Immature natural killer cell (primary cell): ENCODE measurements around the gene CSNK1G1. TPM values are rescaled to one million over a fixed set of nuclear protein-coding genes. Genes with fewer than 3 reads are reported as not detected.

Source experiments
- DNase-seq, 3 donors: peaks; one replicate each; pipeline ENCODE4 v3.0.0; 2022; ENCODE audit warnings: mixed read lengths in 1 of 3
- H3K27ac Mint-ChIP-seq, 6 donors: one replicate each; pipeline ENCODE4 v1.8.0; 2020; ENCODE audit warnings: mixed read lengths in 6 of 6, mild to moderate bottlenecking in 5 of 6, inconsistent platforms in 4 of 6, moderate library complexity in 3 of 6
- H3K27me3 Mint-ChIP-seq, 3 donors: one replicate each; pipeline ENCODE4 v1.8.0; 2020 to 2021; ENCODE audit warnings: low read depth in 3 of 3, mild to moderate bottlenecking in 3 of 3, mixed read lengths in 3 of 3, moderate library complexity in 3 of 3, inconsistent platforms in 1 of 3
- H3K36me3 Mint-ChIP-seq, 3 donors: one replicate each; pipeline ENCODE4 v1.8.0; 2020; ENCODE audit warnings: mixed read lengths in 3 of 3, inconsistent platforms in 2 of 3, mild to moderate bottlenecking in 2 of 3
- H3K4me1 Mint-ChIP-seq, 2 donors: one replicate each; pipeline ENCODE4 v1.8.0; 2020; ENCODE audit warnings: inconsistent platforms in 2 of 2, mild to moderate bottlenecking in 2 of 2, mixed read lengths in 2 of 2, moderate library complexity in 1 of 2
- H3K4me3 Mint-ChIP-seq, 5 donors: one replicate each; pipeline ENCODE4 v1.8.0; 2020; ENCODE audit warnings: mild to moderate bottlenecking in 5 of 5, mixed read lengths in 5 of 5, inconsistent platforms in 3 of 5, moderate library complexity in 3 of 5
- H3K9me3 Mint-ChIP-seq, 6 donors: one replicate each; pipeline ENCODE4 v1.8.0; 2020; ENCODE audit warnings: mild to moderate bottlenecking in 6 of 6, mixed read lengths in 6 of 6, inconsistent platforms in 4 of 6, moderate library complexity in 3 of 6
- polyA plus RNA-seq, 3 donors: library from polyadenylated mRNA; unstranded; fragments of 300-500 nt; fragmentation: Illumina TruSeq; gene quantifications; one replicate each; pipeline ENCODE4 v1.2.3, GENCODE V29; 2021

CSNK1G1 gene
- polyA plus RNA-seq, 3 donors from 2014 or later, result 9.7 to 18.5 (median 11.6) TPM

DNA sequence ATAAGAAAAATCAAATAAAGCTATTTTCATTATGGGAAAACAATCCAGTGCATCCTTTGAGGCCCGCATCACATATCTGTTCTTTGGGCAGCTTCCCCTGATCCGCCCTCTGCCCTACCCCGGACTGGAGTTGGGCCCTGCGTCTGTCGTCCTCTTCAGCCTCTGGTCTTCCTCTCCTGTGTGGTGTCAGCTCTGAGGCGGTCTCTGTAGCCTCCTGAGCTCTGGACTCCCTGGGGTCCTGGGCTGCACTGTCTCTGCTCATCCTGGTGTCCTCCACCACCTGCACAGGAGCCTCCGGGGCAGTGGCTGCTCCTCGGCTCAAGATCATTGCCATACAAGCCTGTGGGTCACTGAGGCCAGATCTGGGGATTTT, 211.8 kb downstream of the CSNK1G1 start:
- Mint-ChIP-seq H3K9me3 (no peaks in the 10 kb centered on the region), H3K27ac (no peak overlapping the region), H3K4me3 (no peak overlapping the region), H3K27me3 (no peaks in the 10 kb centered on the region), H3K36me3 (peaks cover 0 to 19% (median 0%) of the 10 kb centered on the region in 3 donors), H3K4me1 (no peaks in the 10 kb centered on the region)
- no peak for DNase-seq

DNA sequence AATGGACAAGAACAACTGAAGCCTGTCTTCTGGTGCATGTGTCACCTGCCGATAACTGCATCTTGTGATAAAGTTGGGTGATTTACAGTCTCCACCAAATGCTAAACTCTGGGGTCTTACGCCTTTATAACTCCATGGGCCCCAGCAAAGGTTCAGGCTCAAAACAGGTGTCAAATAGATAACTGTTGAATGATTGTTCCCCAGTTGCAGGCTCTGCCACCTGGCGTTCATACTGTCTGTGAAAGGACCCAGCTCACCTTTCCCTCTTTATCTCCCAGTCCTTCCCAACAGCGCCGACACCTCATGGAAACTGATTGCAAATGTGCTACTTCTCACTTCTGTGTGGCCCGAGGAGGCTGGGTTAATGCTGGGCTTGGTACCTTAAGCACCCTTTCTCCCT, 212.7 kb downstream of the CSNK1G1 start:
- Mint-ChIP-seq H3K36me3 (peaks cover 1 to 22% (median 2%) of the 10 kb centered on the region in 3 donors), H3K9me3 (no peaks in the 10 kb centered on the region), H3K4me3 (no peak overlapping the region), H3K27ac (no peak overlapping the region), H3K4me1 (no peaks in the 10 kb centered on the region), H3K27me3 (no peaks in the 10 kb centered on the region)
- DNase-seq, result no peak

DNA sequence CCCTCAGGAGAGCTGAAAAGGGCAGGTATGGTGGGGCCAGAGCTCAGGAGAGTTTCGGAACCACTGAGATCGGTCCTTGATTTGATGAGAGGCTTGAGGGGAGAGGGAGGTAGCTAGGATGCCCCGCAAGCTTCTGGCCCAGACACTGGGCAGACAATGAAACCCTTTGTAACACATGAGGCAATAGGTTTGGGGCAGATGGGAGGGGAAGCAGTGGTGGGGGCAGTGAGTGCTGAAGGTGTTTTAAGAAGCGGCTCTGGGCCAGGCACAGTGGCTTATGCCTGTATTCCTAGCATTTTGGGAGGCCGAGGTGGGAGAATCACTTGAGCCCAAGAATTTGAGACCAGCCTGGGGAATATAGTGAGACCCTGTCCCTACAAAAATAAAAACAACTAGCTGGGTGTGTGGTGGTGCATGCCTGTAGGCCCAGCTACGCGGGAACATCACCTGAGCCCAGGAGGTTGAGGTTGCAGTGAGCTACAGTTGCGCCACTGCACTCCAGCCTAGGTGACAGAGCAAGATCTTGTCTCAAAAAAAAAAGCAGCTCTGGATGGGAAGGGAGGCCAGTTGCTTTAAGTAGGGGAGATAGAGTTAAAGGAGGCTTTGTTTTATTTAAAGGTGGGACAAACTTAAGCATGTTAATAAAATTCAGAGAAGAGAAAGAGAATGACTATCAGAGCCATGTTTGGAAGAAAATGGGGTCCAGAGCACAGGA, 214.0 kb downstream of the CSNK1G1 start:
- Mint-ChIP-seq H3K27ac (peak overlapping the region in 3 of 6 donors; percentile 1 to 63 (median 34)), H3K4me1 (no peaks in the 10 kb centered on the region), H3K4me3 (no peak overlapping the region), H3K36me3 (peaks cover 6 to 33% (median 6%) of the 10 kb centered on the region in 3 donors), H3K9me3 (no peaks in the 10 kb centered on the region), H3K27me3 (peaks cover 0 to 1% (median 0%) of the 10 kb centered on the region in 3 donors)
- no peak for DNase-seq

DNA sequence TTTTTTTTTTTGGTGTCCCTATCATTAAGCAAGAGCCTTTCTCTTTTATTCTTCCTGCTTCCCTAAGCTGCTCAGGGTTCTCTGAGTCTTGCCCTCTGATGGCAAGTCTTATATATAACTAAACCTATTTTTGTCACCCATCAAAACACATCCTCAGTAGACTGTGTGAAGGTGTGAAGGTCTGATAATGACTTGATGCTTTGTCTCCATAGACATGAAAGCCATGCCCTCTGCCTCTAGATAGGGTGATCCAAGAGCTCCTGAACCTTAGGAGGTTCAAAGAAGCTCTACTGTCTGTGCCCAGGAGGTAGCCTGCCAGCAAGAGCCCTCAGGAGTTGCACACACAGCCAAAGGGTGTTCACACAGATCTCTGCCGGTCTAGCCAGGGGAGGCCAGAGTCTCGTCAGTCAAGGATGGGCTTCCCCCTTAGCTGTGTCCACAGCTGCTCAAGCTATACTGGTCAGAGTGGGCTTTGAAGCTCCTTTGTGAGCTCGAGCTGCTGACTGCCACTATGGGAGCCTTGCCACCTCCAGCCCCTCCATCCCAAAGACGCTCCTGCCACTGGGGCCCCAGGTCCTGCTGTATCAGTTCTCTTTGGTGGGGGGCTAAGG, 217.5 kb downstream of the CSNK1G1 start:
- Mint-ChIP-seq H3K36me3 (peaks cover 6 to 38% (median 6%) of the 10 kb centered on the region in 3 donors), H3K27ac (no peak overlapping the region), H3K27me3 (peaks cover 0 to 1% (median 0%) of the 10 kb centered on the region in 3 donors), H3K4me3 (no peak overlapping the region), H3K4me1 (no peaks in the 10 kb centered on the region), H3K9me3 (no peaks in the 10 kb centered on the region)
- DNase-seq, result no peak

DNA sequence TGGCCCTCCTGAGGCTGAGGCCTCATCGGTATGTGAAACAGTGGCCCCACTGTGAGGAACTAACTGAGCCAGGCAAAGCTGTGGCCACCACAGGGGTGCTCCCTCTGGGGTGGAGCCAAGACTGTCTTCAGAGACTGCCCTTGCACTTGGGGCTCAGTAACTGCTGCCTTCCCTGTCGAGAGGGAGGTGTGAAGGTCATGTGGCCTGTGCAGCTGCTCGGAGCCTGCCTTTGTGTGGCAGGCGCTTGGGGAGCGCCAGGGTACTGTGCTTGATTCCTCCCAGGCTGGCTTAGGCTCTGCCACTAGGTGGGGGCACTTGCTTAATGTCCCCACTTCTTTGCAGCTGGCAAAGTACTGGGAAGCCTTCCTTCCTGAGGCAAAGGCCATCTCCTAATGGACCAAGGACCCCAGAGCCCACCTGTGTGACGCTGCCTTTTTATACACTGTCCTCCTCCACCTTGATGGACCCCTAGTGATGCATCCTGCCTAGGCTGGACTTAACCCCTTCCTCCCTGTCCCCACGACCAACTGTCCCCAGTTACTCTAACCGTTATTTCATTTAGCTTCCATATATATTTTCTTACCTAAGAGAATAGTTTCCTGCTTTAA, 218.6 kb downstream of the CSNK1G1 start:
- H3K27ac Mint-ChIP-seq, result no peak overlapping the region
- no peak for DNase-seq

DNA sequence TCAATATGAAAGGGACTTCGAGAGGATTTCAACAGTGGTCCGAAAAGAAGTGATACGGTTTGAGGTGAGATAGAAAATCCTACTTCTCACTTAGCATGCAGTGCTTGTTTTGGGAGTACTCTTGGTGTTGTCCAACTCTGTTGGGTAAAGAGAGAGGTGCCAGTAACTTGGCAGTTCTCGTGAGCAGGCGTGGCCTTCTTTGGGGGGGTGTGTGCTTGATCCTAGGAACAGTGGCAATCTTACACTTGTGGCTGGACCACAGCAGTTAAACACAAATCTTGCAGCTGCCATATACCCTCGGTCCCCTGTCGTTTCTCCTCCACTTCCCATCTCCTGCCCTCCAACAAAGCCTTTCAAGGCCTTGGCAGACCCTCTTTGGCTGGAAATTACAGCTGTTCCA, 219.6 kb downstream of the CSNK1G1 start:
- Mint-ChIP-seq H3K27me3 (peaks cover 0 to 3% (median 1%) of the 10 kb centered on the region in 3 donors), H3K9me3 (no peaks in the 10 kb centered on the region), H3K4me3 (no peak overlapping the region), H3K4me1 (no peaks in the 10 kb centered on the region), H3K27ac (no peak overlapping the region), H3K36me3 (peaks cover 13 to 48% (median 16%) of the 10 kb centered on the region in 3 donors)
- DNase-seq, result no peak

More for the DNA sequence above, 218.6 kb downstream of the CSNK1G1 start:
- Mint-ChIP-seq H3K36me3 (peaks cover 6 to 44% (median 8%) of the 10 kb centered on the region in 3 donors), H3K4me3 (no peak overlapping the region), H3K4me1 (no peaks in the 10 kb centered on the region), H3K9me3 (no peaks in the 10 kb centered on the region), H3K27me3 (peaks cover 0 to 3% (median 1%) of the 10 kb centered on the region in 3 donors)

DNA sequence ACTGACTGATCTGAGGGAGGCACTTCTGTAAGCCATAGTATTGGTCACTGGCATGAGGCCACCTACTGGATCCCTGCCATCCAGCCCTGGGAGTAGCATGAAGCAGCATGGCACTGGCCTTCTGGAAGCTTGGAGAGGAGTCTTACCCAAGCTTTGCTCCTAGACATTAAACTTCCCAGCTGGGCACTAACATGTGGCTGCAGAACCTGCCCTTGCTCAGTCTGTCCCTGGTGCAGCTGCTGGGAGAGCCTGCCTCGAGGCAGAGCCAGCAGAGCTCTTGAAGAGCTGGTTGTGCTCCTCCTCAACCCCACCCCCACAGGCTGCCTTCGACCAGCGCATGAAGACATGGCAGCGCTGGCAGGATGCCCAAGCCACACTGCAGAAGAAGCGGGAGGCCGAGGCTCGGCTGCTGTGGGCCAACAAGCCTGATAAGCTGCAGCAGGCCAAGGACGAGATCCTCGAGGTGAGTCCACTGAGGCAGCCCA, 221.6 kb downstream of the CSNK1G1 start:
- no peak for DNase-seq
- Mint-ChIP-seq H3K27ac (no peak overlapping the region), H3K4me1 (no peaks in the 10 kb centered on the region), H3K4me3 (no peak overlapping the region), H3K36me3 (peaks cover 17 to 59% (median 20%) of the 10 kb centered on the region in 3 donors), H3K9me3 (no peaks in the 10 kb centered on the region), H3K27me3 (peaks cover 0 to 3% (median 1%) of the 10 kb centered on the region in 3 donors)

DNA sequence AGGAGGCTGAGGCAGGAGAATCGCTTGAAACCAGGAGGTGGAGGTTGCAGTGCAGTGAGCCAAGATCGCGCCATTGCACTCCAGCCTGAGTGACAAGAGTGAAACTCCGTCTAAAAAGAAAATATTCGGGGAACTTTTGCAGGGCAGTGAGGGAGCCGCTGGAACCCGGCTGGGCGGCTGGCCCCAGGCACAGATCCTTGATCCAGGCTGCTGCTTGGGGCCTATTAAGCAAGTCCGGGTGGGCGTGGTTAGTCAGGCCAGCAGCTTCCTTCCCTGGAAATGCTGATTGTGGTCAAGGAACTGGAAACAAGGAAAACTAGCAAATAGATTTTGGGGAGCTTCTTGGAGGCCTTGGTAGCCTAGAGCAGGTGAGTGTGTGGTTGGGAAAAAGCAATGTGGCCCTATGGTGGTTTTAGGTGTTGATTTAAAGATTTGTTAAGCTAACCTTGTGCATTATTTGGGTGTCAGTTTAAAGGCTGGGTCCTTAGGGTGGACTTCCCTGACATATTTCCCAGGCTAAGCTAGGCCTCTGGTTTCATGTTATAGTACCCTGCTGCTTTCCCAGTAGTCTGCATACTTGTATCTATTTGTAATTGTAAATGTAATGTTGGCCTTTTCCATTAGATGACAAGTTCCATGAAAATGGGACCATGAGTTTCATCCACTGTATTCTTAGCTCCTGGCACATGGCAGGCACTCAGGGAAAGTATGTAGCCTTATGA, 222.2 kb downstream of the CSNK1G1 start:
- H3K36me3 Mint-ChIP-seq, result peaks cover 17 to 59% (median 20%) of the 10 kb centered on the region in 3 donors
- no peaks in the 10 kb centered on the region for H3K4me1 Mint-ChIP-seq
- H3K27me3 Mint-ChIP-seq, result peaks cover 0 to 3% (median 1%) of the 10 kb centered on the region in 3 donors
- H3K27ac Mint-ChIP-seq, result peak overlapping the region in 1 of 6 donors; percentile 4
- H3K9me3 Mint-ChIP-seq, result no peaks in the 10 kb centered on the region
- no peak for DNase-seq
- no peak overlapping the region for H3K4me3 Mint-ChIP-seq

DNA sequence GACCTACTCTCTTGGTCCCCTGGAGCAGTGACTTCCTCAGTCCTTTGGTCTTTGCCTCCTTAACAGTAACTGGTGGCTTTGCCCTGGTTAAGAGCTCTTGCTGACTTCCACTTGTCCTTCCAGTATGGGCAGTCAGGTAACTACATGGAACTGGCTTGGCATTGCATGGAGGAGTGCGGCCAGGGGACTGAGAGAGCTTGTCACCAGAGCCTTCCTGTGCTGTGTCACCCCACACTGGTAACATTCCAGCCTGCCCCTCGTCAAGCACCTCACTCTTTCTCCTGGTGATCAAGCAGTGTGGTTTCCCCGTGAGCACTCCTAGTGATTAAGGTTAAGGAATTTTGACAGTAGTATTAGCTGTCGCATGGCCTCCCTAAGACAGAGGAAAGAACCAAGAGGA, 223.8 kb downstream of the CSNK1G1 start:
- Mint-ChIP-seq H3K9me3 (no peaks in the 10 kb centered on the region), H3K36me3 (peaks cover 16 to 63% (median 25%) of the 10 kb centered on the region in 3 donors), H3K27ac (peak overlapping the region in 2 of 6 donors; percentile 17 to 33)

DNA sequence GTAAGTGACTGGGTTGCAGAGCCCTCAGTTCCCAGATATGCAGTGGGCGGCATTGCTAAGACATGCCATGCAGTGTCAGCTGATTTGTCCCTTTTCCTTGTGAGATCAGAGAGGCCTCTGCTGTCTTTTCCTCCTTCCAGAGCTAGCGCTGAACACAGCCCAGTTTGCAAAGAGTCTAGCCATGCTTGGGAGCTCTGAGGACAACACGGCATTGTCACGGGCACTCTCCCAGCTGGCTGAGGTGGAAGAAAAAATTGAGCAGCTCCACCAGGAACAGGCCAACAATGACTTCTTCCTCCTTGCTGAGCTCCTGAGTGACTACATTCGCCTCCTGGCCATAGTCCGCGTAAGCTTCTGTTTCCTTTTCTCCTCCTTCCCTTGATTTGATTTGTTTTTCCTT, 224.4 kb downstream of the CSNK1G1 start:
- Mint-ChIP-seq H3K27me3 (peaks cover 0 to 3% (median 0%) of the 10 kb centered on the region in 3 donors), H3K4me3 (no peak overlapping the region), H3K27ac (peak overlapping the region in 1 of 6 donors; percentile 51), H3K36me3 (peaks cover 20 to 61% (median 25%) of the 10 kb centered on the region in 3 donors), H3K9me3 (no peaks in the 10 kb centered on the region), H3K4me1 (peaks cover 6 to 10% of the 10 kb centered on the region in 2 donors)
- DNase-seq, result no peak

More for the DNA sequence above, 223.8 kb downstream of the CSNK1G1 start:
- Mint-ChIP-seq H3K27me3 (peaks cover 0 to 3% (median 0%) of the 10 kb centered on the region in 3 donors), H3K4me3 (no peak overlapping the region), H3K4me1 (peaks cover 6 to 10% of the 10 kb centered on the region in 2 donors)
- no peak for DNase-seq

DNA sequence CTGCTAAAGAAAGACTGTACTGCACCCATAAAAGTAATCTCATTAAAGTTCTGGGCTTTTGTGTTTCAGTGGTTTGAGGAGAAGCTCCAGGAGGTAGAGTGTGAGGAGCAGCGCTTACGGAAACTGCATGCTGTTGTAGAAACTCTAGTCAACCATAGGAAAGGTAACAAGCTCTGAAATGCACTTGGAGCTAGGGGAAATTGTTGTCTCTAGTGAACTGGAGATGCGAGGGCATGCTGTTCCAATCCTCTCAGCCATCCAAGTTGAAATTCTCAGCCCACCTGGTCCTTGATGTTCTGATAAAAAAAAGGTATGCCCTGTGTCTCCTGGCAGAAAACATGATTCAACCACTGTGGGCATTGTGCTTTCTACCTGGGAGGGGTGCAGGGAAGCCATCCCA, 225.8 kb downstream of the CSNK1G1 start:
- Mint-ChIP-seq H3K9me3 (no peaks in the 10 kb centered on the region), H3K4me3 (no peak overlapping the region), H3K36me3 (peaks cover 20 to 63% (median 32%) of the 10 kb centered on the region in 3 donors), H3K27me3 (peaks cover 0 to 3% (median 0%) of the 10 kb centered on the region in 3 donors), H3K4me1 (peaks cover 6 to 10% of the 10 kb centered on the region in 2 donors), H3K27ac (no peak overlapping the region)
- DNase-seq, result no peak

DNA sequence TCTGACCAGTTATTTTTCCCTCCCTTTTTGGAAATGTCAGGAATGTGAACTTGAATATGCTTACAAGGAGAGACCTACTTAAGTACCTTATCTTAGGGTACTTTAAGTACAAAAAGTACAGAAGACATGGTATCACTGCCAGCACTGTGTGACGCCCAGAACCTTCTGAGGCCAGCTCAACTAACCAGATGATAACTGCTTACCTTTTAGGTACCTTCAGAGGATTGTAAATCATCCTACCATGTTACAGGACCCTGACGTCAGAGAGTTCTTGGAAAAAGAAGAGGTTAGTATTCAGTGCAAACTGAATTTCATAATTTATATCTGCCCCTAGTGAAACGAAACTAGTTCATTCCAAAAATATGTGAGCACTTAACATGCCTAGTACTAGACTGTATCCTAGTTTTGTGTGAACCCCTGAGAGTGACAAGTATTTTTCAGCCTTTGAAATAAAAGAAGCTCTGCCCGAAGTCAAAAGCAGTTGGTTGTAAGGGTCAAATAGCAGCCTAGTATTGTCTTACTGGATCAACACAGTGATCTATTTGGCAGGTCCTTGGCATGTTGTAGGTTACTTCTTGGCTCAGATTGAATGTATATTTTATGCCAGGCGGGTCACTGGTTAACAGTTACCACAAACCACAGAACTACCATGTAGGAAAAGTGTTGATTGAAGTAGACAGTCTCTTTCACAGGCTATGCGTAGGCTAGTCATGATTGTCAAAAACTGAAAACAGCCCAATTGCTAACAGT, 228.3 kb downstream of the CSNK1G1 start:
- no peaks in the 10 kb centered on the region for H3K27me3 Mint-ChIP-seq
- H3K36me3 Mint-ChIP-seq, result peaks cover 20 to 71% (median 38%) of the 10 kb centered on the region in 3 donors
- H3K4me3 Mint-ChIP-seq, result no peak overlapping the region
- no peak for DNase-seq
- peak overlapping the region in 1 of 6 donors; percentile 15 for H3K27ac Mint-ChIP-seq
- peaks cover 6 to 10% of the 10 kb centered on the region in 2 donors for H3K4me1 Mint-ChIP-seq
- no peaks in the 10 kb centered on the region for H3K9me3 Mint-ChIP-seq

DNA sequence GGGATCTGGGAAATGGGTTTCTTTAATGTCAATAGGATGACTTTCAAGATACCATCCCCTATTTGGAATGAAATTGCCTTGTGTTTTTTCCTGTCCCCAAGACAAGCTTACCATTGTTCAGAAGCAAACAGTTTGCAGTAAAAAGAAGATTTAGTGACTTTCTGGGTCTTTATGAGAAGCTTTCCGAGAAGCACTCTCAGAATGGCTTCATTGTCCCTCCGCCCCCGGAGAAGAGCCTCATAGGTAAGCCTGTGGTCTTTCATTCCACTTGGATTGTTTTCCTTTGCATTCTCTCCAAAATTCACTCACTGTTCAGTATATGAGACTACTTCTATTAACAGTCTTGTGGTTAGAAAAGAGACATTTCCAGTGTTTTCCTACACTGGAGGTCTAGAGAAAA, 230.0 kb downstream of the CSNK1G1 start:
- DNase-seq, result no peak
- H3K36me3 Mint-ChIP-seq, result peaks cover 17 to 63% (median 32%) of the 10 kb centered on the region in 3 donors
- no peak overlapping the region for H3K4me3 Mint-ChIP-seq
- peak overlapping the region in 2 of 6 donors; percentile 40 to 41 for H3K27ac Mint-ChIP-seq
- H3K27me3 Mint-ChIP-seq, result no peaks in the 10 kb centered on the region
- H3K9me3 Mint-ChIP-seq, result no peaks in the 10 kb centered on the region
- peaks cover 6 to 10% of the 10 kb centered on the region in 2 donors for H3K4me1 Mint-ChIP-seq
